ENCODE data around the gene MRPL36.

DNA sequence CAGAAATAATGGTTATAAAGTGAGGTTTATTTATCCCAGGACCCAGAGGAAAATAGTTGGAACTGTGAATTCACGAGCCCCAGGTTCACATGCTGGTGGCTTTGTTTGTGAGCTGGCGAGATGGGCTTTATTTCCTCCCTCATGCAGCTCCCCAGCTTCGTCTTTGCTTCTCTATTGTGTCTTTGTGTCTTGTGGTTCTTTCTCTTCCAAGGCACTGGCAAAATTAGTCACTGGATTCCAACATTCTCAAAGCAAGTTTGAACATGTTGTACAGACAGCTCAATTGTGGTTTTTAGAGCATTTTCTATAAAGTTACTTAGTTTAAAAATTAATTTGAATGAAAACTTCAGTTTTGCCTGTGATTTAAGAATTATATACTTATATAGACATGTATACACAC, 8.8 kb upstream of the MRPL36 start:
- no peak for TF ChIP-seq CTCF (IDR thresholded peaks at IDR 0.05)
- no peak for TF ChIP-seq REST (IDR thresholded peaks at IDR 0.05; ENCODE audit: insufficient read depth in 1 of 2, low read depth in 2 of 2, low read length in 1 of 2)
- no peak for TF ChIP-seq POLR2AphosphoS5 (IDR thresholded peaks at IDR 0.05; ENCODE audit: low read depth, low read length)
